ENCODE results near the gene VPS45.

GRCh38 chr1:150161747-150162581 is 94.4 kb downstream of the VPS45 start:
- no peak for TF ChIP-seq CTCF (IDR thresholded peaks at IDR 0.05)
- no peak for TF ChIP-seq POLR2A (IDR thresholded peaks at IDR 0.05)

Measured in lower leg skin (tissue), 3 donors.